ENCODE measurements around the gene MARVELD3.

DNA sequence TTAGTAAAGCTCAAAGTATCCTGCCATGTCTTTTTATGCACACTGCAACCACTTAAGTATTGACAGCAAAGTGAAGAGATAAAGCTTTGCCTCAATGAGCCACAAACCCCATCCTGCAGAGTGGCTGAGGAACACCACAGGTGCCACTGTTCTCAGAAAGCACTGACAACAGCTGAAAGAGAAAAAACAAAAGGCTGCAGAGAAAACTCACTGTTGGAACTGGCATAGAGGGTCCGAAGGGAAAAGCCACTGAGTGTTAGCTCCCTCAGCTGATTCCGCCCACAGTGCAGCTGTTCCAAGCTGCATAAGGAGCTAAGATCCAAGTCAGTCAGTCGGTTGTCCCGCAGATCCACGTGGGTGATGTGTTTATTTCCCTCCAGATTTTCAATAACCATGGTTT lies 50.3 kb downstream of the MARVELD3 start:
- TF ChIP-seq CTCF (IDR thresholded peaks at IDR 0.05; ENCODE audit: low read length) (no peak), EZH2 (IDR thresholded peaks at IDR 0.05; ENCODE audit: borderline replicate concordance, low read length) (no peak)
